H1 (cell line): ENCODE results near the gene PAOX. TPM values are rescaled to one million over a fixed set of nuclear protein-coding genes. Genes with fewer than 3 reads are reported as not detected.

ENCODE experiments used
- CTCF ChIA-PET: fragments of 300-600 bp; sonication (Branson Sonifier 250); formaldehyde crosslinking; loops from one replicate; lab custom pipeline; 2021; ENCODE audit not compliant: partially characterized antibody; lab: Charles Lee
- POLR2A ChIA-PET: fragments of 300-600 bp; sonication (Branson Sonifier 250); formaldehyde crosslinking; loops from one replicate; lab custom pipeline; 2021; ENCODE audit warnings: inconsistent platforms; ENCODE audit not compliant: partially characterized antibody; lab: Charles Lee
- DNase-seq, 2 experiments: peaks; one replicate each; pipeline versions ENCODE4 v3.0.0 to v3.0.0-alpha.2; 2010 to 2022; ENCODE audit warnings: low spot score in 2 of 2, low read depth in 1 of 2, mixed read lengths in 1 of 2
- FAIRE-seq: peaks from 2 replicates; lab custom pipeline; 2011; peaks lifted over from hg19 to GRCh38; lab: Jason Lieb, UNC
- H2AFZ ChIP-seq: 2 replicates; pipeline ENCODE4 v1.8.1; 2012; ENCODE audit warnings: low read length, inconsistent platforms
- H2AK5ac ChIP-seq: 2 replicates; pipeline ENCODE4 v1.6.1; 2013; ENCODE audit warnings: low read depth, low read length
- H2BK120ac ChIP-seq: replicated peaks from 2 replicates; pipeline ENCODE3; 2013; ENCODE audit warnings: low read depth, low read length, inconsistent platforms
- H2BK12ac ChIP-seq: 2 replicates; pipeline ENCODE4 v1.6.1; 2013; ENCODE audit warnings: low read depth, low read length
- H2BK15ac ChIP-seq: 2 replicates; pipeline ENCODE4 v1.6.1; 2013; ENCODE audit warnings: low read length
- H2BK20ac ChIP-seq: 2 replicates; pipeline ENCODE4 v1.6.1; 2013; ENCODE audit warnings: low read length
- H2BK5ac ChIP-seq: 2 replicates; pipeline ENCODE4 v1.6.1; 2013; ENCODE audit warnings: low read depth, low read length
- H3K14ac ChIP-seq: 2 replicates; pipeline ENCODE4 v1.6.1; 2013; ENCODE audit warnings: inconsistent platforms; ENCODE audit not compliant: insufficient read length
- H3K18ac ChIP-seq: 2 replicates; pipeline ENCODE4 v1.6.1; 2013; ENCODE audit warnings: low read length; ENCODE audit errors: extremely low read depth
- H3K23ac ChIP-seq: 2 replicates; pipeline ENCODE4 v1.6.1; 2013; ENCODE audit warnings: inconsistent platforms; ENCODE audit not compliant: insufficient read length
- H3K23me2 ChIP-seq: 2 replicates; pipeline ENCODE4 v1.6.1; 2013; ENCODE audit warnings: low read depth, low read length
- H3K27ac ChIP-seq: 2 replicates; pipeline ENCODE4 v1.6.1; 2011; ENCODE audit warnings: low read depth, low read length, inconsistent platforms
- H3K27me3 ChIP-seq, 4 experiments: replicated peaks in 1 of 4; 1 replicate in 1 of 4; 2 replicates in 3 of 4; pipeline versions ENCODE4 v1.6.1 to v1.8.1; 2011 to 2013; ENCODE audit warnings: low read length in 3 of 4, mild to moderate bottlenecking in 3 of 4, inconsistent platforms in 2 of 4, mixed read lengths in 2 of 4, moderate library complexity in 1 of 4; ENCODE audit not compliant: control insufficient read depth in 3 of 4, insufficient read depth in 3 of 4; ENCODE audit errors: extremely low read depth in 1 of 4
- H3K36me3 ChIP-seq, 4 experiments: 2 replicates each; pipeline versions ENCODE4 v1.6.1 to v1.8.1; 2011 to 2013; ENCODE audit warnings: mild to moderate bottlenecking in 4 of 4, low read length in 3 of 4, moderate library complexity in 2 of 4, control low read depth in 1 of 4, inconsistent platforms in 1 of 4; ENCODE audit not compliant: insufficient read depth in 4 of 4, control insufficient read depth in 2 of 4
- H3K4ac ChIP-seq: replicated peaks from 2 replicates; pipeline ENCODE3; 2013; ENCODE audit warnings: low read length, low read depth, mixed read lengths, inconsistent platforms; ENCODE audit not compliant: insufficient read length
- H3K4me1 ChIP-seq, 4 experiments: replicated peaks in 1 of 4; 1 replicate in 1 of 4; 2 replicates in 3 of 4; pipeline versions ENCODE4 v1.6.1 to v1.8.1; 2011 to 2013; ENCODE audit warnings: low read length in 3 of 4, inconsistent platforms in 2 of 4, mixed read lengths in 1 of 4; ENCODE audit not compliant: insufficient read depth in 4 of 4, control insufficient read depth in 3 of 4
- H3K4me2 ChIP-seq, 2 experiments: 2 replicates each; pipeline versions ENCODE4 v1.6.1 to v1.8.1; 2011 to 2013; ENCODE audit warnings: low read depth in 2 of 2, low read length in 2 of 2, control low read depth in 1 of 2, inconsistent platforms in 1 of 2, mild to moderate bottlenecking in 1 of 2; ENCODE audit not compliant: insufficient read depth in 1 of 2
- H3K4me3 ChIP-seq, 4 experiments: fragments of 200-600, 300-600 bp in 1 of 4; sonication (generic), shearing (Covaris generic), sonication (Bioruptor Twin) in 1 of 4; 2 replicates each; pipeline versions ENCODE4 v1.5.1 to v1.8.1; 2011 to 2016; ENCODE audit warnings: low read length in 4 of 4, low read depth in 3 of 4, control low read depth in 2 of 4, inconsistent platforms in 2 of 4, mild to moderate bottlenecking in 2 of 4, mixed read lengths in 1 of 4, moderate library complexity in 1 of 4; ENCODE audit not compliant: insufficient read depth in 2 of 4; ENCODE audit errors: extremely low read depth in 1 of 4
- H3K56ac ChIP-seq: replicated peaks from 2 replicates; pipeline ENCODE3; 2013; ENCODE audit warnings: low read depth, mild to moderate bottlenecking, mixed read lengths, low read length, inconsistent platforms; ENCODE audit not compliant: insufficient read length
- H3K79me1 ChIP-seq: 2 replicates; pipeline ENCODE4 v1.6.1; 2013; ENCODE audit warnings: low read depth, low read length, control low read depth
- H3K79me2 ChIP-seq, 2 experiments: 2 replicates each; pipeline versions ENCODE4 v1.6.1 to v1.8.1; 2012 to 2013; ENCODE audit warnings: low read length in 2 of 2, mild to moderate bottlenecking in 2 of 2, inconsistent platforms in 1 of 2; ENCODE audit not compliant: insufficient read depth in 2 of 2, control insufficient read depth in 1 of 2
- H3K9ac ChIP-seq, 4 experiments: replicated peaks in 1 of 4; 1 replicate in 1 of 4; 2 replicates in 3 of 4; pipeline versions ENCODE4 v1.6.1 to v1.8.1; 2011 to 2013; ENCODE audit warnings: low read depth in 3 of 4, low read length in 3 of 4, control low read depth in 2 of 4, mild to moderate bottlenecking in 2 of 4, moderate library complexity in 2 of 4, inconsistent platforms in 1 of 4; ENCODE audit errors: extremely low read depth in 1 of 4
- H3K9me3 ChIP-seq, 2 experiments: 2 replicates each; pipeline versions ENCODE4 v1.6.1 to v1.8.1; 2012 to 2013; ENCODE audit warnings: mild to moderate bottlenecking in 2 of 2, moderate library complexity in 2 of 2, control low read depth in 1 of 2, inconsistent platforms in 1 of 2, low read depth in 1 of 2, low read length in 1 of 2, mixed read lengths in 1 of 2; ENCODE audit not compliant: insufficient read depth in 2 of 2
- H4K20me1 ChIP-seq, 2 experiments: replicated peaks in 1 of 2; 2 replicates each; pipeline versions ENCODE3 to v1.8.1; 2011 to 2013; ENCODE audit warnings: inconsistent platforms in 2 of 2, low read length in 2 of 2, mild to moderate bottlenecking in 1 of 2; ENCODE audit not compliant: insufficient read depth in 2 of 2, control insufficient read depth in 1 of 2
- H4K5ac ChIP-seq: 2 replicates; pipeline ENCODE4 v1.6.1; 2013; ENCODE audit warnings: low read length, low read depth, mixed read lengths, inconsistent platforms; ENCODE audit not compliant: insufficient read length
- H4K8ac ChIP-seq: 2 replicates; pipeline ENCODE4 v1.8.0; 2013; ENCODE audit warnings: mild to moderate bottlenecking, moderate library complexity, low read length, inconsistent platforms; ENCODE audit not compliant: insufficient read depth; ENCODE audit errors: extremely low read depth
- H4K91ac ChIP-seq: replicated peaks from 2 replicates; pipeline ENCODE3; 2013; ENCODE audit warnings: low read length, mixed read lengths, inconsistent platforms; ENCODE audit not compliant: insufficient read length
- BRCA1 ChIP-seq: IDR thresholded peaks from 2 replicates; pipeline ENCODE4 v1.6.1; 2012; ENCODE audit warnings: low read depth, low read length, improper control_type of control experiment
- CREB1 ChIP-seq: IDR thresholded peaks from 2 replicates; pipeline ENCODE4 v1.6.1; 2012; ENCODE audit warnings: inconsistent platforms
- CTBP2 ChIP-seq: IDR thresholded peaks from 2 replicates; pipeline ENCODE4 v1.7.0; 2011; ENCODE audit warnings: borderline replicate concordance, mild to moderate bottlenecking, moderate library complexity, mixed read lengths, low read length; ENCODE audit not compliant: insufficient read depth, insufficient read length
- EGR1 ChIP-seq: IDR thresholded peaks from 2 replicates; pipeline ENCODE4 v1.6.1; 2011; ENCODE audit warnings: low read depth, low read length, borderline replicate concordance
- MAX ChIP-seq: IDR thresholded peaks from 2 replicates; pipeline ENCODE4 v1.6.1; 2012; ENCODE audit warnings: inconsistent platforms
- POU5F1 ChIP-seq: IDR thresholded peaks from 2 replicates; pipeline ENCODE4 v1.6.1; 2011; ENCODE audit warnings: low read depth, mild to moderate bottlenecking, low read length, moderate library complexity
- RNF2 ChIP-seq: fragments of 200-900, 300-1000 bp; sonication (generic); IDR thresholded peaks from 2 replicates; pipeline ENCODE4 v1.7.1; 2016; ENCODE audit warnings: borderline replicate concordance, low read depth, mild to moderate bottlenecking, antibody characterized with exemption, low read length; ENCODE audit not compliant: poor library complexity, severe bottlenecking; ENCODE audit errors: missing control alignments
- SRF ChIP-seq: IDR thresholded peaks from 2 replicates; pipeline ENCODE4 v1.6.1; 2011; ENCODE audit warnings: mild to moderate bottlenecking, low read depth, low read length, moderate library complexity
- SUZ12 ChIP-seq: fragments of 200-600 bp; sonication (generic); IDR thresholded peaks from 2 replicates; pipeline ENCODE4 v1.6.1; 2012; ENCODE audit warnings: mild to moderate bottlenecking, inconsistent platforms, low read length, moderate library complexity, mixed read lengths
- TBP ChIP-seq: IDR thresholded peaks from 2 replicates; pipeline ENCODE4 v1.6.1; 2011; ENCODE audit warnings: low read depth, low read length, improper control_type of control experiment
- TCF12 ChIP-seq: IDR thresholded peaks from 2 replicates; pipeline ENCODE4 v1.6.1; 2011; ENCODE audit warnings: low read depth, mild to moderate bottlenecking, low read length
- USF2 ChIP-seq: IDR thresholded peaks from 2 replicates; pipeline ENCODE4 v1.6.1; 2011; ENCODE audit warnings: low read length, improper control_type of control experiment
- WGBS, 2 experiments: shearing (Covaris generic) in 1 of 2; methylation state at CpG; one replicate each; pipeline versions ENCODE4 v1.1.6 to v1.1.7; 2013 to 2015; ENCODE audit warnings: low lambda C conversion rate in 2 of 2, mixed read lengths in 2 of 2, inconsistent platforms in 1 of 2, low coverage in 1 of 2, missing lambda C conversion rate in 1 of 2; ENCODE audit not compliant: insufficient replicate concordance in 2 of 2, insufficient coverage in 1 of 2, insufficient read length in 1 of 2; ENCODE audit errors: extremely low coverage in 1 of 2, missing lambda C conversion rate in 1 of 2; 5-methylcytosine and 5-hydroxymethylcytosine counted together
- polyA plus RNA-seq, 7 experiments: library from polyadenylated mRNA; depleted of rRNA in 3 of 7; stranded (reverse) in 5 of 7; unstranded in 2 of 7; fragments of >200 nt in 5 of 7; fragments of 200-250 nt in 2 of 7; gene quantifications; 1 replicate in 5 of 7; 2 replicates in 1 of 7; 4 replicates in 1 of 7; pipeline versions ENCODE4 v1.2.1 to v1.2.3, GENCODE V29; 2011 to 2013; ENCODE audit warnings: missing spikeins in 2 of 7, mixed read lengths in 2 of 7
- total RNA-seq: library from RNA; stranded (reverse); fragmentation: NEBNext Ultra II Directional; extraction: Animal tissue kit (Norgen Biotek cat#: 25700); gene quantifications from 2 replicates; pipeline ENCODE4 v1.2.1, GENCODE V29; 2021

The PAOX gene
- total and polyA plus RNA-seq, 2 of the 8 experiments (the other 6 are each of a cell fraction or from before 2014, with no cell fraction given), result 3.7 to 4.3 TPM

GRCh38 chr10:133440633-133441285 is 61.7 kb downstream of the PAOX start:
- H4K20me1 ChIP-seq, result no peaks in the 10 kb centered on the region
- no peaks in the 10 kb centered on the region for H3K36me3 ChIP-seq
- peaks cover 65 to 86% of the 10 kb centered on the region in 2 experiments for H3K9me3 ChIP-seq
- H3K79me2 ChIP-seq, result no peaks in the 10 kb centered on the region
- H3K56ac ChIP-seq, result no peak overlapping the region
- no peak overlapping the region for H2BK120ac ChIP-seq
- CTCF ChIA-PET, result interaction anchor here (0.6 kb wide), 1 partner anchor 635 kb away, joined by 3 read pairs; no protein-coding TSS in a partner anchor
- H2BK12ac ChIP-seq, result no peak overlapping the region
- no peaks in the 10 kb centered on the region for H3K4me1 ChIP-seq
- no peaks in the 10 kb centered on the region for H3K23me2 ChIP-seq
- H2AK5ac ChIP-seq, result no peak overlapping the region
- H3K4me3 ChIP-seq, result no peak overlapping the region
- POLR2A ChIA-PET, result no interaction called here
- H4K5ac ChIP-seq, result no peak overlapping the region
- FAIRE-seq, result no peak
- H3K9ac ChIP-seq, result no peak overlapping the region
- H3K27me3 ChIP-seq, result 0 out of 7 replicates have a peak, but pooled peaks cover 0 to 2% (median 0%) of the 10 kb centered on the region in 4 experiments
- H3K23ac ChIP-seq, result no peak overlapping the region
- no peak overlapping the region for H4K8ac ChIP-seq
- 83% methylated on average over 14 of the region's 18 CpGs; no CpG with 5 or more reads in 1 of the 2 experiments for WGBS, 2 experiments
- no peak overlapping the region for H2BK20ac ChIP-seq
- no peak overlapping the region for H2AFZ ChIP-seq
- H3K18ac ChIP-seq, result no peak overlapping the region
- no peaks in the 10 kb centered on the region for H3K79me1 ChIP-seq
- no peak for DNase-seq
- no peak overlapping the region for H3K4me2 ChIP-seq
- H2BK5ac ChIP-seq, result no peak overlapping the region
- H4K91ac ChIP-seq, result no peak overlapping the region
- H3K27ac ChIP-seq, result no peak overlapping the region
- H3K4ac ChIP-seq, result no peak overlapping the region
- H3K14ac ChIP-seq, result no peak overlapping the region
- no peak overlapping the region for H2BK15ac ChIP-seq
- TF ChIP-seq MAX (no peak), RNF2 (no peak), USF2 (no peak), SUZ12 (no peak), EGR1 (no peak), POU5F1 (no peak), CREB1 (no peak), CTBP2 (no peak), TCF12 (no peak), BRCA1 (no peak), TBP (no peak), SRF (no peak)
